ENCODE data around the gene HLF.

HLF gene

GRCh38 chr17:55304171-55304859, 39.6 kb downstream of the HLF start:
- TF ChIP-seq SPI1 (IDR thresholded peaks at IDR 0.05; ENCODE audit: borderline replicate concordance, low read depth), result no peak
- TF ChIP-seq POLR2AphosphoS5 (IDR thresholded peaks at IDR 0.05; ENCODE audit: low read depth), result no peak
- TF ChIP-seq CTCF (IDR thresholded peaks at IDR 0.05; ENCODE audit: insufficient read depth, low read length), result no peak
- no peak for TF ChIP-seq REST (IDR thresholded peaks at IDR 0.05; ENCODE audit: insufficient replicate concordance, low read depth)
- no peak for TF ChIP-seq GABPA (IDR thresholded peaks at IDR 0.05; ENCODE audit: low read depth)
- Histone ChIP-seq H3K4me3 (replicated peaks; ENCODE audit: insufficient read depth, low read length) (no peak overlapping the region), H3K27me3 (ENCODE audit: insufficient read depth, poor library complexity, severe bottlenecking) (no peaks in the 10 kb centered on the region), H3K27ac (replicated peaks) (no peak overlapping the region)
- no peak for DNase-seq (ENCODE audit: low read depth in 1 of 2, low spot score in 1 of 2)

GRCh38 chr17:55305321-55306087, 40.7 kb downstream of the HLF start:
- Histone ChIP-seq H3K4me3 (replicated peaks; ENCODE audit: insufficient read depth, low read length) (no peak overlapping the region), H3K27me3 (ENCODE audit: insufficient read depth, poor library complexity, severe bottlenecking) (peaks cover 6% of the 10 kb centered on the region), H3K27ac (replicated peaks) (no peak overlapping the region)
- TF ChIP-seq CTCF (IDR thresholded peaks at IDR 0.05; ENCODE audit: insufficient read depth, low read length), result no peak
- no peak for TF ChIP-seq GABPA (IDR thresholded peaks at IDR 0.05; ENCODE audit: low read depth)
- TF ChIP-seq SPI1 (IDR thresholded peaks at IDR 0.05; ENCODE audit: borderline replicate concordance, low read depth), result no peak
- TF ChIP-seq REST (IDR thresholded peaks at IDR 0.05; ENCODE audit: insufficient replicate concordance, low read depth), result no peak
- TF ChIP-seq POLR2AphosphoS5 (IDR thresholded peaks at IDR 0.05; ENCODE audit: low read depth), result no peak
- no peak for DNase-seq (ENCODE audit: low read depth in 1 of 2, low spot score in 1 of 2)

- H3K4me3 ChIP-seq (replicated peaks; ENCODE audit: insufficient read depth, low read length), result no peak overlapping the region
- no peak for TF ChIP-seq CTCF (IDR thresholded peaks at IDR 0.05; ENCODE audit: insufficient read depth, low read length)
- no peak for TF ChIP-seq REST (IDR thresholded peaks at IDR 0.05; ENCODE audit: insufficient replicate concordance, low read depth)
- no peak for TF ChIP-seq GABPA (IDR thresholded peaks at IDR 0.05; ENCODE audit: low read depth)
- TF ChIP-seq POLR2AphosphoS5 (IDR thresholded peaks at IDR 0.05; ENCODE audit: low read depth), result no peak
- TF ChIP-seq SPI1 (IDR thresholded peaks at IDR 0.05; ENCODE audit: borderline replicate concordance, low read depth), result no peak
- no peak overlapping the region for H3K27ac ChIP-seq (replicated peaks)
- H3K27me3 ChIP-seq (ENCODE audit: insufficient read depth, poor library complexity, severe bottlenecking), result peaks cover 6% of the 10 kb centered on the region
- no peak for DNase-seq (ENCODE audit: low read depth in 1 of 2, low spot score in 1 of 2)
Measured at GRCh38 chr17:55307879-55308278, 43.1 kb downstream of the HLF start.
